IPS-15b (cell line): ENCODE measurements around the gene PC.
A peak's percentile ranks its signal among the peaks of the same experiment; 100 is the strongest.

Experiments
- H3K27me3 ChIP-seq: one replicate; pipeline ENCODE4 v1.6.1; 2013; ENCODE audit warnings: low read length; ENCODE audit not compliant: control insufficient read depth, insufficient read depth
- H3K36me3 ChIP-seq: one replicate; pipeline ENCODE4 v1.6.1; 2013; ENCODE audit warnings: low read length; ENCODE audit not compliant: control insufficient read depth, insufficient read depth
- H3K4me1 ChIP-seq: one replicate; pipeline ENCODE4 v1.6.1; 2013; ENCODE audit warnings: mild to moderate bottlenecking, low read length; ENCODE audit not compliant: control insufficient read depth, insufficient read depth
- H3K4me3 ChIP-seq: one replicate; pipeline ENCODE4 v1.5.1; 2013; ENCODE audit warnings: low read depth, low read length
- H3K9ac ChIP-seq: one replicate; pipeline ENCODE4 v1.6.1; 2013; ENCODE audit warnings: low read depth, mild to moderate bottlenecking, low read length
- H3K9me3 ChIP-seq: one replicate; pipeline ENCODE4 v1.6.1; 2013; ENCODE audit warnings: mild to moderate bottlenecking, low read length; ENCODE audit not compliant: control insufficient read depth, insufficient read depth

Gene PC

DNA sequence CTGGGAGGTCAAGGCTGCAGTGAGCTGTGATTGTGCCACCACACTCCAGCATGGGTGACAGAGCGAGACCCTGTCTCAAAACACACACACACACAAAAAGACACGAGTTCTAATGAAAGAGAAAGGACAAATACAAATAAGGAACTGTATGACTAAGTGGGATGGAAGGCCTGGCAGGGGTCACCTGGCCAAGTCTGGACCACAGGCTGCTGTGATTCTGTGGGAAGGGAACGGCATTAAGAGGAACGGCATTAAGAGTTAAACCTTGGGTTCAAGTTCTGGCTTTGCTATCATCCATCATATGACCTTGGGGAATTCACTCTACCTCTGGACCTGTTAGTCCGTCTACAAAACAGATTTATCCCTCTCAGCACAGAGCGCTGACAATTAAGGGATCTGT lies 53.6 kb downstream of the PC start:
- Histone ChIP-seq H3K36me3 (no peaks in the 10 kb centered on the region), H3K27me3 (no peaks in the 10 kb centered on the region), H3K9ac (no peak overlapping the region), H3K9me3 (no peaks in the 10 kb centered on the region), H3K4me3 (no peak overlapping the region), H3K4me1 (peaks cover 12% of the 10 kb centered on the region)

DNA sequence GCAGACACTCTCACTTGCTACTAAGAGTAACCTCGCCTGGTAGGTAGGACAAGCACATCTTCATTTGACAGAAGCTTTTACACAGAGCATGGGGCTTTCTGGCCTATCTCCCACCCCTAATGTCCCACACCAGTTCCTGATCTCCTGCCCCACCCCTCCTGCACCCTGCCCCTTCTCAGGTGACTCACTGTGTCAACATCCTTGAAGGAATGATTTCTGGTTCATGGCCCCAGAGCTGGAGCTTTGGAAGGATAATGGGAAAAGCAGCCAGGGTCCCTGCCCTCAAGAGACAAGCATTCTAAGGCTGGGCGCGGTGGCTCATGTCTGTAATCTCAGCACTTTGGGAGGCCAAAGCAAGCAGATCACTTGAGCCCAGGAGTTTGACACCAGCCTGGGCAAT lies 54.1 kb downstream of the PC start:
- Histone ChIP-seq H3K27me3 (no peaks in the 10 kb centered on the region), H3K9me3 (no peaks in the 10 kb centered on the region), H3K4me3 (no peak overlapping the region), H3K9ac (no peak overlapping the region), H3K36me3 (no peaks in the 10 kb centered on the region), H3K4me1 (peaks cover 12% of the 10 kb centered on the region)

DNA sequence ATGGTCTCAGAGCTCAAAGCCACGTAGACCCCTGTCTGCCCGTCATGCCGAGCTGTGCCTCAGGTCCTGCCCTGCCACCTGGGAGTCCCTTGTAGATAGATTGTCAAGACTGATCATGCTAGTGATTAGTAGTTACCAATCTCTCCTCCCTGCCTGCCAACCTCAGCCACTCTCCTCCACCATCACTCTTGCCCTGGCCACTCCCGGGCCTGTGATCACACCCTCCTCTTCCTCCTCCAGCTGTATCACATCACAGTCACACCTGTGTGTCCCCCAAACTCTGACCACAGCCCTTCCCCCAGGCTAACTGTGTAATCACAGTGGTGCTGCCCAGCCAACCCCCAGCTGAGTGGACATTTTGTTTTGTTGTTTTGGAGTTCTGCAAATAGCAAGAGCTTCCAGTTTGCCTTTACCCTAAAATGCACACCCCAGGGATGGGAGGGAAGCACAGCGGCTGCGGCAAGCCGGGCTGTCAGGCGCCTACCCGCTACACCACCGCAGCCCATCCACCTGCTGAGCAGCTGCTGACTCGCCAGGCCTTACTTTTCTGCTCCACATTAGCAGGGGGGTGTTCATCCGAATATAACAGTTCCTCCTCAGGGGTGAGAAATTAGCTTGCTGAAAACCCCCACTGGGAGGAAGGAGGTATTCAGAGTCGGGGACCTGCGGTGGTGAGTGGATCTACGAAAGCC lies 55.6 kb downstream of the PC start:
- no peak overlapping the region for H3K9ac ChIP-seq
- peaks cover 12% of the 10 kb centered on the region for H3K4me1 ChIP-seq
- no peak overlapping the region for H3K4me3 ChIP-seq

DNA sequence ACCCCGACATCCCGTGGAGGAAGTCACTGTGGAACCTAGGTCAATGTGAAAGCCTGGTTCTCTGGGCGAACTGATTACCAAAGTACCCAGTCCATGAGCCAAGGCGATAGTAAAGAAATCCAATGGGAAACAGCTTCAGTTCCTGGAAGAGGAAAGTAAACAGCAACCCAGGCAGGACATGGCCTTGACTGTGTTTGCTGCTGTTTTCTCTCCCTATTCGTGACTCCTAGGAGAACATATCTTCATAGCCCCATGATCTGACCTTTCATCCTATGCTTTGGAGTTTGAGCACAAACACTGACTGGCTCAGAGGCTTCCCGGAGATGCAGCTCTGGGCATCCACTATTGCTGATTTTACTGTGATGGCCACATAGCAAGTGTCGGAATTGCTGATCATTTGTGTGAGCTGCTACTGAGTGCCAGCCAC lies 56.2 kb downstream of the PC start:
- H3K27me3 ChIP-seq: no peaks in the 10 kb centered on the region
- peaks cover 12% of the 10 kb centered on the region for H3K4me1 ChIP-seq
- H3K36me3 ChIP-seq: no peaks in the 10 kb centered on the region
- no peaks in the 10 kb centered on the region for H3K9me3 ChIP-seq
- no peak overlapping the region for H3K9ac ChIP-seq
- H3K4me3 ChIP-seq: no peak overlapping the region

More for the DNA sequence above, 55.6 kb downstream of the PC start:
- no peaks in the 10 kb centered on the region for H3K27me3 ChIP-seq
- H3K9me3 ChIP-seq: no peaks in the 10 kb centered on the region
- H3K36me3 ChIP-seq: no peaks in the 10 kb centered on the region

DNA sequence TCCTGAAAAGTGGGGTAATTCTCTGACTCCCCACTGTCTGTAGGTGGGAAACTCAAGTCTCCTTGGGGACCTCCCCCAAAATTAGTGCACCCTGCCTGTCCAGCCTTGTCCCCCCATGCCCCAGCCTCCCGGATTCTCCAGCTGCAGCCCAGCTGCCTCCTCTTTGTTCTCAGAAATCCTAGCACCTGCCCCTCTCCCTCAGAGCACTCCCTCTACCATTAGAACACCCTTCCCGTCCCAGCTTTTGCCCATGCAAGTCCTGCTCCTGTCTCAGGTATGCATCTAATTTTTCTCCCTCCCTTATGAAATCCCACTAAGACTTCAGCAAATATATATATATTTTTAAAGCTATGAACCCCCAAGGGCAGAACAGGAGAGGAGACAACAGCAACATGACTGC lies 64.0 kb downstream of the PC start:
- Histone ChIP-seq H3K4me3 (no peak overlapping the region), H3K36me3 (no peaks in the 10 kb centered on the region), H3K27me3 (no peaks in the 10 kb centered on the region), H3K4me1 (peaks cover 3% of the 10 kb centered on the region), H3K9me3 (no peaks in the 10 kb centered on the region), H3K9ac (no peak overlapping the region)

DNA sequence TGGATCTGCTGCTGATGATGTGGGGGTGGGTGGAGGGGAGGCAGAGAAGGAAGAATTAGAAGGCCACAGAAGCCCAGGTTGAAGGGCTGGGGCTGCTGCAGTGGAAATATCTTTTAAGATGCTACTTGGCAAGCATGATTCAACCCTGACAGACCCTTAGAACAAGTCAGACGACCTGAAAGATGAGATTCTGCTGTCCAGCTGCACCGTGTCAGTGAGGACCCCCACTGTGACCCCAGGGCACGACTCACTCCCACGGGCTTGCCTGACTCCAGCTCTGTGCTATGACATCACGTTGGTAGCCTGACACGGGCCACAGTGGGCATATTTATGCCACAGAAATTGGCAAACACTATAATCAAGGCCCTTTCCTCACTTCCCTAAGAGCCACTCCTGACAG lies 65.3 kb downstream of the PC start:
- no peaks in the 10 kb centered on the region for H3K36me3 ChIP-seq
- H3K27me3 ChIP-seq: no peaks in the 10 kb centered on the region
- no peak overlapping the region for H3K9ac ChIP-seq
- H3K4me1 ChIP-seq: peaks cover 3% of the 10 kb centered on the region
- H3K9me3 ChIP-seq: no peaks in the 10 kb centered on the region
- no peak overlapping the region for H3K4me3 ChIP-seq

DNA sequence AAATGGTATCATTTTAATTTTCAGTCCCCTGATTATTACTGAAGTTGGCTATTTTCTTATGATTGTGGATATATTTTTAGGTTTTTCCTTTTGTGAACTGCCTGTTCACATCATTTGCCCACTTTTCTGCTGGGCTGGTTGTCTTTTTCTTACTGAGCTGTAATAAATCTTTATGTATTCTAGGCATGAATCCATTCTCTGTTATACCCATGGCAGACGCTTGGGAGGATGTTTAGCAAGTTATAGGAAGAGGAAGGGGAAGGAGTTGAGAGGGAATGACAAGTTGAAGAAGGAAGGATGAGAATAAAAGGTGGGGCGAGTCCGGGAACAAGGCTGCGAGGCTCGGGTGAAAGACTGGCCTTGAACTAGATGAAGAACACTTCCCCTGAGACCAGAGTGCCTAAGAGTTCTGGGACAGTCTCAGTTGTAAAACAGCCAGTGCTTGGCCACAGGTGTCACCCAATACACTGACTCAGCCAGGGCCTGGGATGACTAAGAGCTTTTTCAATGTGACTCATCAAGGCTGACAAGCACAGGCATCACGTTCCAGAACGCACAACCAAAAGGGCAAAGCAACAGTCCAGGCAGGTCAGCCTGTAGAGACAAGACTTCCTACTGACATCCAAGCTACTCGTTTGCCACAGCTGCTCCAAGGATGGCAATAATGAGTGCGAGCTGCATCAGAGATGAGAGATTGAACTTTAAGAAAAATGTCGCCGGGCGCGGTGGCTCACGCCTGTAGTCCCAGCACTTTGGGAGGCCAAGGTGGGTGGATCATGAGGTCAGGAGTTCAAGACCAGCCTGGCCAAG lies 66.1 kb downstream of the PC start:
- Histone ChIP-seq H3K36me3 (no peaks in the 10 kb centered on the region), H3K9ac (no peak overlapping the region), H3K4me1 (peaks cover 3% of the 10 kb centered on the region), H3K9me3 (no peaks in the 10 kb centered on the region), H3K27me3 (no peaks in the 10 kb centered on the region), H3K4me3 (no peak overlapping the region)

DNA sequence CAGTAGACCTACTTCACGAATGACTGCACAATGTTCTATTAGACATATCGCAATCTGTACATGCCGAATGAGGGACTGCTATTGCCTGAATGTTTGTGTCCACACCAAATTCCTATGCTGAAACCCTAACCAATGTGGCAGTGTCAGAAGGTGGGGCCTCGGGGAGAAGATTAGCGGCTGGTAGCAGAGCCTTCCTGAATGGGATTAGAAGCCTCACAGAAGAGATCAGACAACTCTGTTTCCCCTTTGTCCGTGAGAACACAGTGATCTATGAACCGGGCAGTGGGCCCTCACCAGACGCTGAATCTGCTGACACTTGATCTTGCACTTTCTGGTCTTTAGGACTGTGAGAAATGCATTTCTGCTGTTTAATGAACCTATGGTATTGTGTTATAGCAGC lies 68.2 kb downstream of the PC start:
- Histone ChIP-seq H3K4me1 (peaks cover 3% of the 10 kb centered on the region), H3K9me3 (no peaks in the 10 kb centered on the region), H3K27me3 (no peaks in the 10 kb centered on the region), H3K36me3 (no peaks in the 10 kb centered on the region), H3K9ac (no peak overlapping the region), H3K4me3 (no peak overlapping the region)

DNA sequence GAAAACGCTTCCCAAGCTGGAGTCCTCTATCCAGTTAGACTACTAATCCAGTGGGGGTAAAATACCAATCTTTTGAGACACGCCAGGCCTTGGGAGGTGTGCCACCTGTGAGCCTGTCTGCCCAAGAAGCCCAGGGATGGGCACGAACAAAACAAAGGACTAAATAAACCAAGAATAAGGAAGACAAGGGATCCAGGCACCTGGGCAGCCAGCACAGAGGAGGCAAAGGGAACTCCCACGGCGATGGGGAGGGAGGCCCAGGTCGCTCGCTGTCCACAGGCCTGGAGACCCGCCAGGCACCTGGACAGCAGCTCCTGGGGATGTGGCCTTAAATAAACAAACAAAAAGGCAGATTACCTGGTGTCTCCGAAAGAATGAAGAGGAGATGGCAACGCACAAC lies 69.9 kb downstream of the PC start:
- H3K9ac ChIP-seq: no peak overlapping the region
- H3K36me3 ChIP-seq: no peaks in the 10 kb centered on the region
- H3K27me3 ChIP-seq: no peaks in the 10 kb centered on the region
- no peak overlapping the region for H3K4me3 ChIP-seq
- H3K9me3 ChIP-seq: no peaks in the 10 kb centered on the region
- peaks cover 3% of the 10 kb centered on the region for H3K4me1 ChIP-seq

DNA sequence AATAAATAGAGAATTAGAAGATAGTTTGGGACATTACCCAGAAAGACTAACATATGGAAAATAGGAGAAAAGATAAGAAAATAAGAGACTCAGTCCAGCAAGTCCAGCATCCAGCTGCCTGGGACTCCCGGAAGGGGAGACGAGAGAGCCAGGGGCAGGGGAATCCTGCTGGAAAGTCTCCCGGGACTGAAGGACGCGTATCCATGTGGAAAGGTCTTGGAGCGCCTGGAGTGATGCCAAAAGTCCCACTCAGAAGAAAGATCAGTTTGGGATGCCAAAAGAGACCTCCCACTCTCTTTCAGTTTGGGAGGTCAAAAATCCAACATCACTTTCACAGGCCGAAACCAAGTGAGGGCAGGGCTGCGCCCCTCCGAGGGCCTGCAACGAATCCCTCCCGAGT lies 70.7 kb downstream of the PC start:
- Histone ChIP-seq H3K9me3 (no peaks in the 10 kb centered on the region), H3K9ac (no peak overlapping the region), H3K4me1 (peaks cover 3% of the 10 kb centered on the region), H3K4me3 (no peak overlapping the region), H3K27me3 (no peaks in the 10 kb centered on the region), H3K36me3 (no peaks in the 10 kb centered on the region)

DNA sequence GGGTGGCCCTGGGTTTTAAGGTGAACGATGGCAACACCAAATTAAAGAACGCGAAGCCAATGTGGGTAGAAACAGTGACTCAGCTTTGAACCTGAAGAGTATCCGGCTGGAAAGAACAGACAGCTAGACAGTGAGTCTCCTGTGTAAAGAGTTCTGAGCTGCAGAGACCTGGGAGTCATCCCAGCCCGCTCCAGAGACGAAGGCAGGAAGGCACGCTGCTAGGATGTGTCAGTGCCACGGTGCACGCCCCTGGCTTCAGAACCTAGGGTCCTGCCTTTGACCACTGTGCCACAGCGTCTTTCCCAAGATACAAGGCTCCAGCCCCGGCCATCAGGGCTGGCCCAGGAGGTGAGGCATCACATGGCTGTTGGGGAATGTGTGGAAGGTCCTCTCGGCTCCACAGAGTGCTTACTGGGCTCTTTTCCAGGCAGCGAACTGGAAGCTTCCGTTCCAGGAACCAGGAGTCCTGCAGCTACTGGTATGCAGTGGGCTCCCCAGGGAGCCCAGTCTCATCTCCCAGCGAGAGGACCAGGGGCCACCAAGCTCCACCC lies 71.4 kb downstream of the PC start:
- no peaks in the 10 kb centered on the region for H3K9me3 ChIP-seq
- H3K27me3 ChIP-seq: no peaks in the 10 kb centered on the region
- peak overlapping the region; percentile 29 for H3K9ac ChIP-seq
- H3K36me3 ChIP-seq: no peaks in the 10 kb centered on the region
- no peak overlapping the region for H3K4me3 ChIP-seq
- H3K4me1 ChIP-seq: peaks cover 3% of the 10 kb centered on the region

DNA sequence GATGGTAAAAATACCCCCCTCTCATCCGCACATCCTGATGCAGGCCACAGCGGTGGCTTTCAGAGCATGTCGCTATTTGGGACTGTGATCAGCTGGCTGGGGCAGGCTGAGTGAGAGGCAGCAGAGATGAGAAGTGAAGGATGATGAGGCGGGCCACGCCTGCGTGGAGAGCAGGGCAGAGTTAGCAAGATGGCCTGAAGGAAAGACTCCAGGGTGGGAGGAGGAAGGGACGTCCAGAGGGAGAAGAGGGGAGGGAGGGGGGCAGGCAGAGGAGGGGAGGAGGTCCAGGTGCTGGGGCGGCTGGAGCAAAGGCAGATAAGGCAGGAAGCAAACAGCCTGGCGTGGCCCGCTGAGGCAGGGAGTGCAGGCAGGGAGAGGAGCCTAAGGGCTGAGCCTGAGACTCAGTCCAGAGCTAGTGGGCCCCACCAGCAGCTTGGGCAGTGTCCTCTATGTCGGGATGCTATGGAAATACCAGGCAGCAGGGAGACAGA lies 72.2 kb downstream of the PC start:
- Histone ChIP-seq H3K9me3 (no peaks in the 10 kb centered on the region), H3K4me3 (no peak overlapping the region), H3K4me1 (peaks cover 3% of the 10 kb centered on the region), H3K9ac (no peak overlapping the region), H3K36me3 (no peaks in the 10 kb centered on the region), H3K27me3 (no peaks in the 10 kb centered on the region)
